Neural progenitor cell (in vitro differentiated cells): ENCODE measurements around the gene VSIG1.

Experiments
- EZH2 ChIP-seq: fragments of 200-600 bp; sonication (generic); IDR thresholded peaks from 2 replicates; pipeline ENCODE4 v1.6.1; 2017; ENCODE audit warnings: antibody characterized with exemption, mild to moderate bottlenecking, moderate library complexity
- EZH2phosphoT487 ChIP-seq: fragments of 200-600 bp; sonication (generic); IDR thresholded peaks from 2 replicates; pipeline ENCODE4 v1.6.1; 2017; ENCODE audit warnings: antibody characterized with exemption
- TF ChIP-seq, protein P1 (sequence below): fragments of 200-600 bp; sonication (generic); IDR thresholded peaks from 2 replicates; pipeline ENCODE4 v1.5.1; 2017; ENCODE audit warnings: antibody characterized with exemption, mild to moderate bottlenecking

DNA sequence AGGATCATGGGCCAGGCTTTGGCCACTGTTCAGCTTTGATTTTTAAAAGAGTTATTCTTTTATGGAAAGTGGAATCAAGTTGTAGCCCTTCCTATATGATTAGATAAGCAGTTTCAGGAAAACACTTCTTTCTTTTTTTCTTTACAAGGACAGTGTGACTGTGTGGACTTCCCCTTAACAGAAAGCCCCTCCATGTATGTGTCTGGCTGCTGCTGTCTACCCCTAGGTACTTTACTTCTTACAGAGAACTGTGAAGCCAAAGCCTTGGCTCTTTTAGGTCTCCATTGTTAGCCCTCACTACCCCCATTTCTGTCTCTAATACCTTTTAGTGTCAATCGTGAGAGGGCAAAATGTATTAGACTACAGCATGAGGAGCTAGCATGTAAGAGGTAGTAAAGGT is 19.1 kb downstream of the VSIG1 start:
- TF ChIP-seq, protein P1, sequence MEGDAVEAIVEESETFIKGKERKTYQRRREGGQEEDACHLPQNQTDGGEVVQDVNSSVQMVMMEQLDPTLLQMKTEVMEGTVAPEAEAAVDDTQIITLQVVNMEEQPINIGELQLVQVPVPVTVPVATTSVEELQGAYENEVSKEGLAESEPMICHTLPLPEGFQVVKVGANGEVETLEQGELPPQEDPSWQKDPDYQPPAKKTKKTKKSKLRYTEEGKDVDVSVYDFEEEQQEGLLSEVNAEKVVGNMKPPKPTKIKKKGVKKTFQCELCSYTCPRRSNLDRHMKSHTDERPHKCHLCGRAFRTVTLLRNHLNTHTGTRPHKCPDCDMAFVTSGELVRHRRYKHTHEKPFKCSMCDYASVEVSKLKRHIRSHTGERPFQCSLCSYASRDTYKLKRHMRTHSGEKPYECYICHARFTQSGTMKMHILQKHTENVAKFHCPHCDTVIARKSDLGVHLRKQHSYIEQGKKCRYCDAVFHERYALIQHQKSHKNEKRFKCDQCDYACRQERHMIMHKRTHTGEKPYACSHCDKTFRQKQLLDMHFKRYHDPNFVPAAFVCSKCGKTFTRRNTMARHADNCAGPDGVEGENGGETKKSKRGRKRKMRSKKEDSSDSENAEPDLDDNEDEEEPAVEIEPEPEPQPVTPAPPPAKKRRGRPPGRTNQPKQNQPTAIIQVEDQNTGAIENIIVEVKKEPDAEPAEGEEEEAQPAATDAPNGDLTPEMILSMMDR = no peak
- TF ChIP-seq EZH2 (no peak), EZH2phosphoT487 (no peak)
